Epithelial cell of prostate (primary cell): ENCODE results near the gene SLC25A44.

Source experiments
- DNase-seq: peaks from one replicate; pipeline ENCODE4 v3.0.0-alpha.2; 2011; ENCODE audit warnings: low read depth, low spot score
- H3K27ac ChIP-seq: fragments of 450-650 bp; 2 replicates; pipeline ENCODE4 v1.5.1; 2017; ENCODE audit warnings: mild to moderate bottlenecking

SLC25A44 gene

GRCh38 chr1:156259805-156260204 lies 65.9 kb downstream of the SLC25A44 start:
- H3K27ac ChIP-seq = no peak overlapping the region
- DNase-seq = no peak

DNA sequence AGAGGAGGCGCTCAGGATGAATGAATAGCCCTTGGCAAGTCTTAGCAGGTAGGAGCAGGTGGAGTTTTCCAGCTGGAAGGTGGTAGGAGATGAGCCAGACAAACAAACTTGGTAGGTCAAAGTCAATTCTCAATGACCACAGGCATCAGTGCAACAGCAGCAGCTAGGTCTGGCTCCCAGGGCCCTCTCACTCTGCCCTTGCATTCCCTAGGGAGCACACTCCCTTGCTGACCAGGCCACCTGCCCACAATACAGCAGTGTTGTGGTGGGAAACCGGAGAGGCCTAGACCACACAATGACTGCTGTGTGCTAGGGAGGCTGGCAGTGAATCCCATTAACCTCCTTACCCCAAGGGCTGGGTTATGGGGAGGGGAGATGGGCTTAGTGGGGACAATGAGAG lies 67.0 kb downstream of the SLC25A44 start:
- no peak for DNase-seq

More for the DNA sequence above, 67.0 kb downstream of the SLC25A44 start:
- H3K27ac ChIP-seq = peak overlapping the region; percentile 9
